ENCODE results near the gene ABT1. TPM values are rescaled to one million over a fixed set of nuclear protein-coding genes. Genes with fewer than 3 reads are reported as not detected.

Gene ABT1
- total RNA-seq, 1 donor from 2014 or later = 7.6 TPM

- ATAC-seq (no peak), DNase-seq (ENCODE audit: missing footprints) (no peak)
- intact Hi-C loops (cut with DNase I) = loop anchor here (2.0 kb wide), 2 partner anchors 25 to 425 kb away; no protein-coding TSS in a partner anchor
These were observed 625 bp downstream of the ABT1 start for GRCh38 chr6:26597389-26597766.

- DNase-seq (ENCODE audit: missing footprints) (no peak), ATAC-seq (no peak)
- intact Hi-C loops (cut with DNase I) = loop anchor here (2.0 kb wide), 2 partner anchors 25 to 425 kb away; no protein-coding TSS in a partner anchor
These were observed 1.1 kb downstream of the ABT1 start for GRCh38 chr6:26597821-26598220.

- ATAC-seq = no peak
- DNase-seq (ENCODE audit: missing footprints) = no peak
- intact Hi-C loops (cut with DNase I) = no loop called here
These were observed 1.5 kb downstream of the ABT1 start for GRCh38 chr6:26598267-26598666.

GRCh38 chr6:26599134-26599533 lies 2.4 kb downstream of the ABT1 start:
- no peak for DNase-seq (ENCODE audit: missing footprints)
- intact Hi-C loops (cut with DNase I) = no loop called here
- no peak for ATAC-seq

- DNase-seq (ENCODE audit: missing footprints) (no peak), ATAC-seq (no peak)
- intact Hi-C loops (cut with DNase I) = no loop called here
These were observed 2.8 kb downstream of the ABT1 start for GRCh38 chr6:26599591-26599990.

- DNase-seq (ENCODE audit: missing footprints) (no peak), ATAC-seq (no peak)
- intact Hi-C loops (cut with DNase I) = no loop called here
These were observed 4.0 kb downstream of the ABT1 start for GRCh38 chr6:26600759-26601158.

- DNase-seq (ENCODE audit: missing footprints) (no peak), ATAC-seq (no peak)
- intact Hi-C loops (cut with DNase I) = no loop called here
These were observed 5.5 kb downstream of the ABT1 start for GRCh38 chr6:26602262-26602661.

- intact Hi-C loops (cut with DNase I) = no loop called here
- ATAC-seq (no peak), DNase-seq (ENCODE audit: missing footprints) (no peak)
These were observed 7.3 kb downstream of the ABT1 start for GRCh38 chr6:26604026-26604425.

GRCh38 chr6:26604797-26605196 lies 8.0 kb downstream of the ABT1 start:
- DNase-seq (ENCODE audit: missing footprints) (no peak), ATAC-seq (no peak)
- intact Hi-C loops (cut with DNase I) = no loop called here

GRCh38 chr6:26607434-26608230 lies 10.9 kb downstream of the ABT1 start:
- peak; percentile 50 for ATAC-seq
- no peak for DNase-seq (ENCODE audit: missing footprints)
- intact Hi-C loops (cut with DNase I) = loop anchor here (1.0 kb wide), 1 partner anchor 472 kb away; no protein-coding TSS in a partner anchor

GRCh38 chr6:26609463-26609862 lies 12.7 kb downstream of the ABT1 start:
- intact Hi-C loops (cut with DNase I) = no loop called here
- no peak for DNase-seq (ENCODE audit: missing footprints)
- ATAC-seq = no peak

GRCh38 chr6:26611599-26611998 lies 14.8 kb downstream of the ABT1 start:
- intact Hi-C loops (cut with DNase I) = no loop called here
- no peak for DNase-seq (ENCODE audit: missing footprints)
- ATAC-seq = no peak

GRCh38 chr6:26613201-26613600 lies 16.4 kb downstream of the ABT1 start:
- DNase-seq (ENCODE audit: missing footprints) = no peak
- intact Hi-C loops (cut with DNase I) = no loop called here
- no peak for ATAC-seq

GRCh38 chr6:26613689-26614683 lies 17.2 kb downstream of the ABT1 start:
- intact Hi-C loops (cut with DNase I) = no loop called here
- DNase-seq (ENCODE audit: missing footprints) (peak; percentile 59), ATAC-seq (no peak)

GRCh38 chr6:26623339-26623859 lies 26.6 kb downstream of the ABT1 start:
- ATAC-seq = no peak
- no peak for DNase-seq (ENCODE audit: missing footprints)
- intact Hi-C loops (cut with DNase I) = no loop called here

GRCh38 chr6:26624557-26624956 lies 27.8 kb downstream of the ABT1 start:
- DNase-seq (ENCODE audit: missing footprints) (no peak), ATAC-seq (no peak)
- intact Hi-C loops (cut with DNase I) = no loop called here

GRCh38 chr6:26627843-26628242 lies 31.1 kb downstream of the ABT1 start:
- no peak for DNase-seq (ENCODE audit: missing footprints)
- intact Hi-C loops (cut with DNase I) = no loop called here

GRCh38 chr6:26629359-26629758 lies 32.6 kb downstream of the ABT1 start:
- intact Hi-C loops (cut with DNase I) = no loop called here
- DNase-seq (ENCODE audit: missing footprints) (no peak), ATAC-seq (no peak)

More at GRCh38 chr6:26627843-26628242, 31.1 kb downstream of the ABT1 start:
- ATAC-seq = no peak

GRCh38 chr6:26640806-26641205 lies 44.1 kb downstream of the ABT1 start:
- DNase-seq (ENCODE audit: missing footprints) = no peak
- intact Hi-C loops (cut with DNase I) = no loop called here

More at GRCh38 chr6:26640806-26641205, 44.1 kb downstream of the ABT1 start:
- ATAC-seq = no peak
